ENCODE results near the gene SEMA5A. TPM values are rescaled to one million over a fixed set of nuclear protein-coding genes. Genes with fewer than 3 reads are reported as not detected.

The SEMA5A gene
- total RNA-seq, 1 experiment from 2014 or later = 9.3 TPM

DNA sequence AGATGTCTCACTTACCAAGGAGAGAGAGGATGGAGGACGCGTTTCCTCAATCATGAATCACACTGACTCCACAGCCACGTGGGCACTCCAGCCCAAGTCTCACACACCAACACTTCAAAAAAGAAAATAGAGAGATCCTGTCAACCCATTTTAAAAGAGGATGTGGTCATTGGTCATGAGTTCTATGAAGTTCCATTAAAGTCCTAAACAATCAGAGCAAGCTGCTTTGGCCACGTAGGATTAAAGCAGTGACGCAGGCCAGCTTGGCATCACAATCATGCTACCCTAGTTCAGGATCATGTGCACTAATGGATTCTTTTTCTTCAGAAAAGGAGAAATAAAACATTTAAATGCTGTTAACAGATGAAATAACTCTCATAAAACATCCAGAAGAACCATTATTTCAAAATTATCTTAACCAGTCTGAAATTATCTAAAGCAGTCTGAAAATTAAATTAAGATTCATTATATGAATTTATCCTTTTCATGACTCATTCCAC, 108.1 kb downstream of the SEMA5A start (continued):
- TF ChIP-seq USF1 (CRISPR knock-in tag; IDR thresholded peaks at IDR 0.05) (no peak), HMGXB4 (CRISPR knock-in tag; IDR thresholded peaks at IDR 0.05) (no peak)

DNA sequence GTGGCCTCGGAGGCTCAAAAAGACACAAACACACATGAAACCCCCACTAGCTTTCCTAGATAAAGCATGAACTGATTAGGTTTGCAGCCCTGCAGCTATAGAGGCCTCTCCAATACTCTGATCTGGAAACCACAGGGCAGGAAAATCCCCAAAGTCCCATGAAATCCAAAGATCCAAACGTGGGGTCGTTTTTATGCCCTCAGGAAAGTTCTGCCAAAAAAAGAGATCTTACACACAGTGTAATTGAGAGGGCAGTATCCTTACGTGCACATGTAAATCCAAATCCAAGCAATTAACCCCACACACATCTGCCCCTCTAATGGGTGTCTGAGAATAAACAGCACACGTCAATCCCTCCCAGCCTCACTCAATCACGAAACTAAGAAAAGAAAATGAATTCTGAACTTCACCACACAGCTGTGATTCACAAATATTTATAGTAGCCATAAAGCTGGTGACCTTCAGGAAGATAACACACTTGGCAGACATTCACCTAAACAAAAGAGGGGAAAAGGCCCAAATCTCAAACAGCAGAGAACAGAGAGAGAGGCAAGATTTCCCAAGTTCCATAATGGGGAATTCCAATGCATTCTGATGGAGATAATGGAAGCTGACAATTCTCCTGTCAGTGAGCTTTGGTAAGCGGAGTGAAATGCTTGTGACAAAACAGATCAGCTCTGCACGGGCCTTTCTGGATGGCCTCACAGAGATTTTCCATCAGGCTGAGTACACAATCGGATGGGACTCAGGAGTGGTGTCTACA, 114.2 kb downstream of the SEMA5A start:
- DNase-seq (ENCODE audit: low spot score) = no peak
- no peak overlapping the region for H3K4me3 Mint-ChIP-seq

More for the DNA sequence above, 114.2 kb downstream of the SEMA5A start:
- TF ChIP-seq CTCF (IDR thresholded peaks at IDR 0.05) (no peak), RORB (CRISPR knock-in tag; IDR thresholded peaks at IDR 0.05) (no peak), ATF1 (CRISPR knock-in tag; IDR thresholded peaks at IDR 0.05) (no peak), ZBTB21 (CRISPR knock-in tag; IDR thresholded peaks at IDR 0.05; ENCODE audit: borderline replicate concordance) (no peak), ZMAT4 (CRISPR knock-in tag; IDR thresholded peaks at IDR 0.05) (no peak), JAZF1 (CRISPR knock-in tag; IDR thresholded peaks at IDR 0.05) (no peak), EMX1 (CRISPR knock-in tag; IDR thresholded peaks at IDR 0.05) (no peak), FOXK1 (CRISPR knock-in tag; IDR thresholded peaks at IDR 0.05) (no peak)
- TF ChIP-seq, protein P1, sequence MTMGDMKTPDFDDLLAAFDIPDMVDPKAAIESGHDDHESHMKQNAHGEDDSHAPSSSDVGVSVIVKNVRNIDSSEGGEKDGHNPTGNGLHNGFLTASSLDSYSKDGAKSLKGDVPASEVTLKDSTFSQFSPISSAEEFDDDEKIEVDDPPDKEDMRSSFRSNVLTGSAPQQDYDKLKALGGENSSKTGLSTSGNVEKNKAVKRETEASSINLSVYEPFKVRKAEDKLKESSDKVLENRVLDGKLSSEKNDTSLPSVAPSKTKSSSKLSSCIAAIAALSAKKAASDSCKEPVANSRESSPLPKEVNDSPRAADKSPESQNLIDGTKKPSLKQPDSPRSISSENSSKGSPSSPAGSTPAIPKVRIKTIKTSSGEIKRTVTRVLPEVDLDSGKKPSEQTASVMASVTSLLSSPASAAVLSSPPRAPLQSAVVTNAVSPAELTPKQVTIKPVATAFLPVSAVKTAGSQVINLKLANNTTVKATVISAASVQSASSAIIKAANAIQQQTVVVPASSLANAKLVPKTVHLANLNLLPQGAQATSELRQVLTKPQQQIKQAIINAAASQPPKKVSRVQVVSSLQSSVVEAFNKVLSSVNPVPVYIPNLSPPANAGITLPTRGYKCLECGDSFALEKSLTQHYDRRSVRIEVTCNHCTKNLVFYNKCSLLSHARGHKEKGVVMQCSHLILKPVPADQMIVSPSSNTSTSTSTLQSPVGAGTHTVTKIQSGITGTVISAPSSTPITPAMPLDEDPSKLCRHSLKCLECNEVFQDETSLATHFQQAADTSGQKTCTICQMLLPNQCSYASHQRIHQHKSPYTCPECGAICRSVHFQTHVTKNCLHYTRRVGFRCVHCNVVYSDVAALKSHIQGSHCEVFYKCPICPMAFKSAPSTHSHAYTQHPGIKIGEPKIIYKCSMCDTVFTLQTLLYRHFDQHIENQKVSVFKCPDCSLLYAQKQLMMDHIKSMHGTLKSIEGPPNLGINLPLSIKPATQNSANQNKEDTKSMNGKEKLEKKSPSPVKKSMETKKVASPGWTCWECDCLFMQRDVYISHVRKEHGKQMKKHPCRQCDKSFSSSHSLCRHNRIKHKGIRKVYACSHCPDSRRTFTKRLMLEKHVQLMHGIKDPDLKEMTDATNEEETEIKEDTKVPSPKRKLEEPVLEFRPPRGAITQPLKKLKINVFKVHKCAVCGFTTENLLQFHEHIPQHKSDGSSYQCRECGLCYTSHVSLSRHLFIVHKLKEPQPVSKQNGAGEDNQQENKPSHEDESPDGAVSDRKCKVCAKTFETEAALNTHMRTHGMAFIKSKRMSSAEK (CRISPR knock-in tag; IDR thresholded peaks at IDR 0.05; ENCODE audit: borderline replicate concordance) = no peak
- TF ChIP-seq, protein P2, sequence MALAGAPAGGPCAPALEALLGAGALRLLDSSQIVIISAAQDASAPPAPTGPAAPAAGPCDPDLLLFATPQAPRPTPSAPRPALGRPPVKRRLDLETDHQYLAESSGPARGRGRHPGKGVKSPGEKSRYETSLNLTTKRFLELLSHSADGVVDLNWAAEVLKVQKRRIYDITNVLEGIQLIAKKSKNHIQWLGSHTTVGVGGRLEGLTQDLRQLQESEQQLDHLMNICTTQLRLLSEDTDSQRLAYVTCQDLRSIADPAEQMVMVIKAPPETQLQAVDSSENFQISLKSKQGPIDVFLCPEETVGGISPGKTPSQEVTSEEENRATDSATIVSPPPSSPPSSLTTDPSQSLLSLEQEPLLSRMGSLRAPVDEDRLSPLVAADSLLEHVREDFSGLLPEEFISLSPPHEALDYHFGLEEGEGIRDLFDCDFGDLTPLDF (CRISPR knock-in tag; IDR thresholded peaks at IDR 0.05) = no peak
- TF ChIP-seq, protein P3, sequence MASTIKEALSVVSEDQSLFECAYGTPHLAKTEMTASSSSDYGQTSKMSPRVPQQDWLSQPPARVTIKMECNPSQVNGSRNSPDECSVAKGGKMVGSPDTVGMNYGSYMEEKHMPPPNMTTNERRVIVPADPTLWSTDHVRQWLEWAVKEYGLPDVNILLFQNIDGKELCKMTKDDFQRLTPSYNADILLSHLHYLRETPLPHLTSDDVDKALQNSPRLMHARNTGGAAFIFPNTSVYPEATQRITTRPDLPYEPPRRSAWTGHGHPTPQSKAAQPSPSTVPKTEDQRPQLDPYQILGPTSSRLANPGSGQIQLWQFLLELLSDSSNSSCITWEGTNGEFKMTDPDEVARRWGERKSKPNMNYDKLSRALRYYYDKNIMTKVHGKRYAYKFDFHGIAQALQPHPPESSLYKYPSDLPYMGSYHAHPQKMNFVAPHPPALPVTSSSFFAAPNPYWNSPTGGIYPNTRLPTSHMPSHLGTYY (CRISPR knock-in tag; IDR thresholded peaks at IDR 0.05) = no peak
- Mint-ChIP-seq H3K27me3 (ENCODE audit: low read depth) (no peaks in the 10 kb centered on the region), H3K27ac (peak overlapping the region; percentile 12; the same call in 1 of the 2 replicates), H3K9me3 (no peaks in the 10 kb centered on the region), H3K4me1 (peaks cover 17% of the 10 kb centered on the region), H3K36me3 (no peaks in the 10 kb centered on the region)
- ATAC-seq = peak; percentile 63
- ChIA-PET CTCF (no interaction called here), POLR2A (interaction anchor here (0.6 kb wide), 1 partner anchor 319 kb away, joined by 3 read pairs; no protein-coding TSS in a partner anchor)

All from WTC11 (cell line).